GM12878 (cell line): ENCODE data around the gene ADCY9. TPM values are rescaled to one million over a fixed set of nuclear protein-coding genes. Genes with fewer than 3 reads are reported as not detected.

Experiments used
- ATAC-seq: fragments of 200-7000 bp; cut with Tn5 transposase; 3 replicates; pipeline ENCODE4 v1.9.1; 2020; ENCODE audit warnings: mild to moderate bottlenecking, moderate library complexity
- BruUV-seq: library from RNA; stranded (reverse); fragments of 400-500 nt; replicated peaks from 2 replicates; lab custom pipeline; 2021; lab: Mats Ljungman, UMichigan
- CTCF ChIA-PET: fragments of 300-600 bp; sonication (Branson Sonifier 250); formaldehyde crosslinking; extraction: SDS; loops from one replicate; lab custom pipeline; 2021; ENCODE audit warnings: inconsistent platforms; lab: Yijun Ruan, JAX
- POLR2A ChIA-PET: fragments of 350-600 bp; formaldehyde crosslinking; extraction: SDS; loops from one replicate; lab custom pipeline; 2021; ENCODE audit warnings: inconsistent platforms; lab: Charles Lee
- RAD21 ChIA-PET: fragments of 300-600 bp; sonication (Branson Sonifier 250); formaldehyde crosslinking; loops from one replicate; lab custom pipeline; 2023; ENCODE audit warnings: antibody characterized with exemption; ENCODE audit not compliant: unreplicated experiment; lab: Charles Lee
- SMC1A ChIA-PET: fragments of 300-600 bp; sonication (Branson Sonifier 250); formaldehyde crosslinking; loops from one replicate; lab custom pipeline; 2023; ENCODE audit not compliant: unreplicated experiment, uncharacterized antibody; lab: Charles Lee
- DNase-seq: peaks from one replicate; pipeline ENCODE4 v3.0.0-alpha.2; 2011; ENCODE audit warnings: low read depth, low spot score
- FAIRE-seq: peaks from 3 replicates; lab custom pipeline; 2011; peaks lifted over from hg19 to GRCh38; lab: Jason Lieb, UNC
- H2AFZ ChIP-seq: 2 replicates; pipeline ENCODE4 v1.6.0; 2011; ENCODE audit warnings: low read depth, low read length, control low read depth; ENCODE audit not compliant: control insufficient read depth
- H3K27ac ChIP-seq: 2 replicates; pipeline ENCODE4 v1.5.1; 2011; ENCODE audit warnings: control low read depth; ENCODE audit not compliant: control insufficient read depth, insufficient read depth
- H3K27me3 ChIP-seq, 2 experiments: replicated peaks in 1 of 2; 2 replicates each; pipeline versions ENCODE4 v1.6.0 to v1.6.1; 2011; ENCODE audit warnings: low read length in 1 of 2; ENCODE audit not compliant: control insufficient read depth in 2 of 2, insufficient read depth in 2 of 2
- H3K36me3 ChIP-seq, 2 experiments: 2 replicates each; pipeline ENCODE4 v1.5.1; 2011; ENCODE audit warnings: low read length in 1 of 2; ENCODE audit not compliant: control insufficient read depth in 2 of 2, insufficient read depth in 2 of 2
- H3K4me1 ChIP-seq: 2 replicates; pipeline ENCODE4 v1.6.1; 2011; ENCODE audit warnings: mild to moderate bottlenecking, low read length, moderate library complexity, mixed read lengths; ENCODE audit not compliant: control insufficient read depth, insufficient read depth
- H3K4me2 ChIP-seq: 2 replicates; pipeline ENCODE4 v1.6.0; 2011; ENCODE audit warnings: control low read depth; ENCODE audit not compliant: control insufficient read depth, insufficient read depth
- H3K4me3 ChIP-seq: fragments of 200-600 bp; sonication (generic); 2 replicates; pipeline ENCODE4 v1.5.1; 2016
- H3K79me2 ChIP-seq: 2 replicates; pipeline ENCODE4 v1.6.0; 2011; ENCODE audit warnings: low read length; ENCODE audit not compliant: control insufficient read depth, insufficient read depth
- H3K9ac ChIP-seq: 2 replicates; pipeline ENCODE4 v1.8.0; 2011; ENCODE audit warnings: low read length, control low read depth, mixed read lengths; ENCODE audit not compliant: control insufficient read depth, insufficient read depth
- H3K9me3 ChIP-seq: replicated peaks from 3 replicates; pipeline ENCODE4 v1.5.1; 2011; ENCODE audit warnings: mild to moderate bottlenecking, low read length; ENCODE audit not compliant: control insufficient read depth, insufficient read depth
- H4K20me1 ChIP-seq: 2 replicates; pipeline ENCODE4 v1.6.0; 2011; ENCODE audit not compliant: control insufficient read depth, insufficient read depth
- EGR1 ChIP-seq, 2 experiments: IDR thresholded peaks; 1 replicate in 1 of 2; 2 replicates in 1 of 2; pipeline ENCODE4 v1.6.1; 2011 to 2012; ENCODE audit warnings: low read depth in 2 of 2, low read length in 2 of 2, borderline replicate concordance in 1 of 2, mild to moderate bottlenecking in 1 of 2, moderate library complexity in 1 of 2
- JUNB ChIP-seq: IDR thresholded peaks from 2 replicates; pipeline ENCODE4 v1.6.1; 2016; ENCODE audit warnings: antibody characterized with exemption, mild to moderate bottlenecking
- KLF5 ChIP-seq: fragments of 450-650 bp; IDR thresholded peaks from 2 replicates; pipeline ENCODE4 v1.6.1; 2014; ENCODE audit warnings: mild to moderate bottlenecking; ENCODE audit not compliant: partially characterized antibody
- MTA2 ChIP-seq: fragments of 450-650 bp; IDR thresholded peaks from 2 replicates; pipeline ENCODE4 v1.6.1; 2016; ENCODE audit warnings: low read depth, mild to moderate bottlenecking, moderate library complexity
- NFYB ChIP-seq: IDR thresholded peaks from 2 replicates; pipeline ENCODE4 v1.6.1; 2011; ENCODE audit warnings: low read depth, mild to moderate bottlenecking, low read length, improper control_type of control experiment, moderate library complexity; ENCODE audit not compliant: insufficient read depth
- NRF1 ChIP-seq: conservative IDR thresholded peaks from 2 replicates; pipeline ENCODE4 v1.6.1; 2011; ENCODE audit warnings: mild to moderate bottlenecking, low read depth, low read length, improper control_type of control experiment
- RCOR1 ChIP-seq: conservative IDR thresholded peaks from 2 replicates; pipeline ENCODE4 v1.6.1; 2012; ENCODE audit warnings: low read depth, low read length, improper control_type of control experiment
- SP1 ChIP-seq: IDR thresholded peaks from one replicate; pipeline ENCODE4 v1.6.1; 2011; ENCODE audit warnings: low read depth, low read length
- STAT3 ChIP-seq: IDR thresholded peaks from 2 replicates; pipeline ENCODE4 v1.6.1; 2011; ENCODE audit warnings: low read depth, low read length, improper control_type of control experiment
- TCF7 ChIP-seq: IDR thresholded peaks from 2 replicates; pipeline ENCODE4 v1.6.1; 2014; ENCODE audit warnings: antibody characterized with exemption, borderline replicate concordance
- YY1 ChIP-seq: IDR thresholded peaks from 2 replicates; pipeline ENCODE4 v1.6.1; 2011; ENCODE audit warnings: low read depth, mild to moderate bottlenecking, low read length
- WGBS: methylation state at CpG from one replicate; pipeline ENCODE4 v1.1.6; 2016; ENCODE audit warnings: low lambda C conversion rate; ENCODE audit not compliant: insufficient replicate concordance, insufficient coverage; ENCODE audit errors: missing lambda C conversion rate; 5-methylcytosine and 5-hydroxymethylcytosine counted together
- in situ Hi-C: fragments of 300-500 bp; cut with MboI; formaldehyde crosslinking; loops from 9 replicates; pipeline ENCODE4 v1.14.3; 2018; ENCODE audit warnings: mixed read lengths
- intact Hi-C: fragments of 100-400 bp; cut with micrococcal nuclease; formaldehyde crosslinking; loops from one replicate; pipeline ENCODE4 v1.14.2; 2022; ENCODE audit not compliant: unreplicated experiment
- polyA plus RNA-seq, 11 experiments: library from polyadenylated mRNA; depleted of rRNA in 4 of 11; unstranded in 6 of 11; stranded (reverse) in 5 of 11; fragments of >200 nt; fragmentation: Nextera tagmentation in 4 of 11; fragmentation: Illumina TruSeq in 1 of 11; extraction: Ambion mirVana in 4 of 11; extraction: Trizol in 1 of 11; gene quantifications; 1 replicate in 1 of 11; 2 replicates in 10 of 11; pipeline versions ENCODE4 v1.2.1 to v1.2.3, GENCODE V29; 2011 to 2016; ENCODE audit warnings: inconsistent platforms in 2 of 11, missing spikeins in 2 of 11, low read depth in 1 of 11
- total RNA-seq, 4 experiments: library from RNA; depleted of rRNA in 3 of 4; stranded (reverse); fragments of >200 nt in 3 of 4; fragmentation: Illumina TruSeq in 1 of 4; extraction: Trizol in 1 of 4; gene quantifications; 2 replicates each; pipeline versions ENCODE4 v1.2.1 to v1.2.3, GENCODE V29; 2013 to 2021
- TF ChIP-seq, protein P1 (sequence below): fragments of 450-650 bp; IDR thresholded peaks from 2 replicates; pipeline ENCODE4 v1.6.1; 2017; ENCODE audit warnings: mild to moderate bottlenecking

Gene ADCY9
- total and polyA plus RNA-seq, 10 of the 15 experiments (the other 5 are each of a cell fraction or from before 2014, with no cell fraction given): 0.09 to 0.41 (median 0.15) TPM; not detected in 3

- intact Hi-C loops: no loop called here
- no peaks in the 10 kb centered on the region for H3K79me2 ChIP-seq
- DNase-seq: no peak
- no TSS peak for BruUV-seq
- H3K27me3 ChIP-seq: no peaks in the 10 kb centered on the region
- RAD21 ChIA-PET: no interaction called here
- no peak for ATAC-seq
- SMC1A ChIA-PET: no interaction called here
- no peak overlapping the region for H2AFZ ChIP-seq
- H3K36me3 ChIP-seq: no peaks in the 10 kb centered on the region
- FAIRE-seq: no peak
- H3K9ac ChIP-seq: no peak overlapping the region
- TF ChIP-seq NRF1 (no peak), NFYB (no peak), EGR1 (IDR thresholded peaks at IDR 0.05; ENCODE audit: borderline replicate concordance in 1 of 2, low read depth in 2 of 2, low read length in 2 of 2) (no peak), RCOR1 (no peak), SP1 (no peak), JUNB (no peak), KLF5 (no peak), TCF7 (no peak), STAT3 (no peak), MTA2 (no peak), YY1 (no peak)
- TF ChIP-seq, protein P1, sequence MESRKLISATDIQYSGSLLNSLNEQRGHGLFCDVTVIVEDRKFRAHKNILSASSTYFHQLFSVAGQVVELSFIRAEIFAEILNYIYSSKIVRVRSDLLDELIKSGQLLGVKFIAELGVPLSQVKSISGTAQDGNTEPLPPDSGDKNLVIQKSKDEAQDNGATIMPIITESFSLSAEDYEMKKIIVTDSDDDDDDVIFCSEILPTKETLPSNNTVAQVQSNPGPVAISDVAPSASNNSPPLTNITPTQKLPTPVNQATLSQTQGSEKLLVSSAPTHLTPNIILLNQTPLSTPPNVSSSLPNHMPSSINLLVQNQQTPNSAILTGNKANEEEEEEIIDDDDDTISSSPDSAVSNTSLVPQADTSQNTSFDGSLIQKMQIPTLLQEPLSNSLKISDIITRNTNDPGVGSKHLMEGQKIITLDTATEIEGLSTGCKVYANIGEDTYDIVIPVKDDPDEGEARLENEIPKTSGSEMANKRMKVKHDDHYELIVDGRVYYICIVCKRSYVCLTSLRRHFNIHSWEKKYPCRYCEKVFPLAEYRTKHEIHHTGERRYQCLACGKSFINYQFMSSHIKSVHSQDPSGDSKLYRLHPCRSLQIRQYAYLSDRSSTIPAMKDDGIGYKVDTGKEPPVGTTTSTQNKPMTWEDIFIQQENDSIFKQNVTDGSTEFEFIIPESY: no peak
- no peak overlapping the region for H3K27ac ChIP-seq
- H3K9me3 ChIP-seq: no peaks in the 10 kb centered on the region
- POLR2A ChIA-PET: no interaction called here
- WGBS: 52% methylated on average over 12 of the region's 12 CpGs
- H3K4me3 ChIP-seq: no peak overlapping the region
- in situ Hi-C loops: no loop called here
- CTCF ChIA-PET: no interaction called here
- no peak overlapping the region for H3K4me2 ChIP-seq
- H3K4me1 ChIP-seq: no peaks in the 10 kb centered on the region
- no peaks in the 10 kb centered on the region for H4K20me1 ChIP-seq
These were observed 8.5 kb upstream of the ADCY9 start for GRCh38 chr16:4124535-4125294.
